Panc1 (cell line): Measurements from ENCODE around the gene IFT27. TPM values are rescaled to one million over a fixed set of nuclear protein-coding genes. Genes with fewer than 3 reads are reported as not detected.

ENCODE experiments used
- ATAC-seq: fragments of 200-7000 bp; cut with Tn5 transposase; 2 replicates; pipeline ENCODE4 v1.9.1; 2020; ENCODE audit warnings: mild to moderate bottlenecking, moderate library complexity
- BruUV-seq: library from RNA; stranded (reverse); fragments of 400-500 nt; replicated peaks from 2 replicates; lab custom pipeline; 2021; lab: Mats Ljungman, UMichigan
- CTCF ChIA-PET: fragments of 300-600 bp; sonication (Branson Sonifier 250); formaldehyde crosslinking; loops from one replicate; lab custom pipeline; 2022; ENCODE audit warnings: antibody characterized with exemption; lab: Charles Lee
- POLR2A ChIA-PET: fragments of 300-600 bp; sonication (Branson Sonifier 250); formaldehyde crosslinking; loops from one replicate; lab custom pipeline; 2022; ENCODE audit warnings: antibody characterized with exemption; lab: Charles Lee
- DNase-seq: peaks from one replicate; pipeline ENCODE4 v3.0.0-alpha.2; 2010; ENCODE audit warnings: low read depth, low spot score
- H3K27ac ChIP-seq: 2 replicates; pipeline ENCODE4 v1.5.1; 2011; ENCODE audit warnings: mild to moderate bottlenecking, low read length, inconsistent platforms
- H3K27me3 ChIP-seq: fragments of 200-500 bp; sonication (Bioruptor generic); 2 replicates; pipeline ENCODE4 v1.6.0; 2014; ENCODE audit warnings: low read length, inconsistent platforms; ENCODE audit not compliant: control insufficient read depth, insufficient read depth
- H3K36me3 ChIP-seq: fragments of 200-500 bp; sonication (Bioruptor generic); 2 replicates; pipeline ENCODE4 v1.5.1; 2014; ENCODE audit warnings: inconsistent platforms, mild to moderate bottlenecking, low read length, moderate library complexity; ENCODE audit not compliant: control insufficient read depth, insufficient read depth
- H3K4me1 ChIP-seq: 2 replicates; pipeline ENCODE4 v1.5.1; 2011; ENCODE audit warnings: inconsistent platforms, mild to moderate bottlenecking, low read length, moderate library complexity; ENCODE audit not compliant: control insufficient read depth, insufficient read depth
- H3K4me3 ChIP-seq, 2 experiments: 2 replicates each; pipeline ENCODE4 v1.5.1; 2011 to 2012; ENCODE audit warnings: low read depth in 2 of 2, low read length in 2 of 2, mild to moderate bottlenecking in 2 of 2, inconsistent platforms in 1 of 2, moderate library complexity in 1 of 2
- H3K9me3 ChIP-seq: fragments of 200-500 bp; sonication (Bioruptor generic); 2 replicates; pipeline ENCODE4 v1.5.1; 2014; ENCODE audit warnings: low read depth, mild to moderate bottlenecking, inconsistent platforms, low read length, moderate library complexity; ENCODE audit not compliant: control insufficient read depth, insufficient read depth
- CTCF ChIP-seq: fragments of 450-650 bp; IDR thresholded peaks from 2 replicates; pipeline ENCODE4 v1.5.1; 2017; ENCODE audit warnings: mild to moderate bottlenecking
- POLR2AphosphoS5 ChIP-seq: IDR thresholded peaks from 2 replicates; pipeline ENCODE4 v1.6.1; 2012; ENCODE audit warnings: mild to moderate bottlenecking, low read depth, low read length, moderate library complexity
- REST ChIP-seq, 2 experiments: IDR thresholded peaks; 2 replicates each; pipeline ENCODE4 v1.6.1; 2011 to 2012; ENCODE audit warnings: low read depth in 2 of 2, control low read depth in 1 of 2, low read length in 1 of 2, mild to moderate bottlenecking in 1 of 2, moderate library complexity in 1 of 2; ENCODE audit not compliant: insufficient read depth in 1 of 2
- SIN3A ChIP-seq: IDR thresholded peaks from 2 replicates; pipeline ENCODE4 v1.6.1; 2012; ENCODE audit warnings: low read depth, mild to moderate bottlenecking, low read length, moderate library complexity, borderline replicate concordance; ENCODE audit not compliant: insufficient read depth
- TCF7L2 ChIP-seq: IDR thresholded peaks from 2 replicates; pipeline ENCODE4 v1.6.1; 2011; ENCODE audit warnings: mild to moderate bottlenecking, low read depth, low read length, inconsistent platforms
- in situ Hi-C: cut with HindIII; loops from 2 replicates; pipeline ENCODE4 v1.10.0; 2016; ENCODE audit warnings: low sequenced_read_pairs, low pct_unique_long_range_greater_than_20kb
- intact Hi-C: fragments of 100-400 bp; cut with micrococcal nuclease; formaldehyde crosslinking; loops from one replicate; pipeline ENCODE4 v1.10.0; 2022; ENCODE audit not compliant: unreplicated experiment
- total RNA-seq: library from RNA; stranded (reverse); gene quantifications from one replicate; pipeline ENCODE4 v1.2.1, GENCODE V29; 2021; ENCODE audit not compliant: unreplicated experiment

Gene IFT27
- total RNA-seq, 1 experiment from 2014 or later = 44.4 TPM

GRCh38 chr22:36781656-36782627 lies 6.0 kb upstream of the IFT27 start:
- BruUV-seq = no TSS peak
- no peak overlapping the region for H3K27ac ChIP-seq
- no peak overlapping the region for H3K4me3 ChIP-seq

GRCh38 chr22:36778020-36778419 lies 2.1 kb upstream of the IFT27 start:
- no TSS peak for BruUV-seq
- intact Hi-C loops (no loop called here), in situ Hi-C loops (no loop called here)
- Histone ChIP-seq H3K27me3 (no peaks in the 10 kb centered on the region), H3K27ac (no peak overlapping the region), H3K4me1 (peaks cover 17% of the 10 kb centered on the region), H3K36me3 (no peaks in the 10 kb centered on the region), H3K4me3 (no peak overlapping the region), H3K9me3 (no peaks in the 10 kb centered on the region)
- ATAC-seq (no peak), DNase-seq (no peak)
- POLR2A ChIA-PET = no interaction called here
- CTCF ChIA-PET = no interaction called here
- TF ChIP-seq REST (IDR thresholded peaks at IDR 0.05; ENCODE audit: insufficient read depth in 1 of 2, low read depth in 2 of 2, low read length in 1 of 2) = no peak
- TF ChIP-seq SIN3A = no peak
- TF ChIP-seq POLR2AphosphoS5 = no peak
- no peak for TF ChIP-seq TCF7L2

More at GRCh38 chr22:36781656-36782627, 6.0 kb upstream of the IFT27 start:
- no peak for DNase-seq
- Histone ChIP-seq H3K36me3 (no peaks in the 10 kb centered on the region), H3K4me1 (peaks cover 4% of the 10 kb centered on the region; the same call in 1 of the 2 replicates), H3K27me3 (no peaks in the 10 kb centered on the region), H3K9me3 (no peaks in the 10 kb centered on the region)
- ATAC-seq = peak; percentile 94
- intact Hi-C loops (loop anchor here (2.0 to 5.0 kb wide), 2 partner anchors 75 to 195 kb away; no protein-coding TSS in a partner anchor), in situ Hi-C loops (no loop called here)
- TF ChIP-seq REST (IDR thresholded peaks at IDR 0.05; ENCODE audit: insufficient read depth in 1 of 2, low read depth in 2 of 2, low read length in 1 of 2) (no peak), CTCF (peak; percentile 90), TCF7L2 (peak; percentile 32; the same call in 1 of the 2 replicates)
- POLR2A ChIA-PET = no interaction called here
- CTCF ChIA-PET = interaction anchor here (0.6 kb wide), 3 partner anchors 74 to 112 kb away, joined by 3 to 10 read pairs (median 3); partner anchors contain the start of gene CACNG2
